Osteoblast (primary cell): ENCODE data around the gene C17orf100. TPM values are rescaled to one million over a fixed set of nuclear protein-coding genes. Genes with fewer than 3 reads are reported as not detected.

Source experiments
- DNase-seq: peaks from one replicate; pipeline ENCODE4 v3.0.0; 2011; ENCODE audit warnings: low spot score, mixed read lengths; ENCODE audit not compliant: insufficient read length; ENCODE audit errors: missing footprints
- H2AFZ ChIP-seq: 2 replicates; pipeline ENCODE4 v1.6.0; 2011; ENCODE audit warnings: mild to moderate bottlenecking, low read length
- H3K27ac ChIP-seq: 2 replicates; pipeline ENCODE4 v1.5.1; 2011; ENCODE audit warnings: mild to moderate bottlenecking, low read depth, low read length, moderate library complexity
- H3K27me3 ChIP-seq: 2 replicates; pipeline ENCODE4 v1.6.0; 2012; ENCODE audit warnings: mild to moderate bottlenecking, control low read depth, inconsistent platforms, low read length, moderate library complexity; ENCODE audit not compliant: insufficient read depth
- H3K36me3 ChIP-seq: 2 replicates; pipeline ENCODE4 v1.5.1; 2011; ENCODE audit warnings: mild to moderate bottlenecking, low read length, control low read depth, moderate library complexity; ENCODE audit not compliant: insufficient read depth
- H3K4me1 ChIP-seq: 2 replicates; pipeline ENCODE4 v1.5.1; 2011; ENCODE audit warnings: mild to moderate bottlenecking, low read length, control low read depth, moderate library complexity; ENCODE audit not compliant: insufficient read depth
- H3K4me2 ChIP-seq: 2 replicates; pipeline ENCODE4 v1.6.0; 2011; ENCODE audit warnings: mild to moderate bottlenecking, low read length; ENCODE audit not compliant: insufficient read depth
- H3K4me3 ChIP-seq: fragments of 200-600 bp; sonication (generic); 3 replicates; pipeline ENCODE4 v1.5.1; 2012; ENCODE audit warnings: mild to moderate bottlenecking, low read length, inconsistent platforms; ENCODE audit not compliant: insufficient read depth
- H3K79me2 ChIP-seq: 2 replicates; pipeline ENCODE4 v1.6.0; 2012; ENCODE audit warnings: mild to moderate bottlenecking, low read length, control low read depth, inconsistent platforms; ENCODE audit not compliant: insufficient read depth
- H3K9me3 ChIP-seq: 2 replicates; pipeline ENCODE4 v1.5.1; 2011; ENCODE audit warnings: low read depth, low read length, control low read depth
- H4K20me1 ChIP-seq: 2 replicates; pipeline ENCODE4 v1.6.0; 2012; ENCODE audit warnings: mild to moderate bottlenecking, low read length, control low read depth; ENCODE audit not compliant: insufficient read depth
- CTCF ChIP-seq: IDR thresholded peaks from 2 replicates; pipeline ENCODE4 v1.5.1; 2011; ENCODE audit warnings: mild to moderate bottlenecking, low read depth, low read length, moderate library complexity; ENCODE audit errors: extremely low read depth
- total RNA-seq: library from RNA; depleted of rRNA; stranded (reverse); fragments of >200 nt; gene quantifications from 2 replicates; pipeline ENCODE4 v1.2.3, GENCODE V29; 2012

C17orf100 gene
- 0.29 and 0.72 TPM in 2 replicates for total RNA-seq

GRCh38 chr17:6651354-6651918 is at the start of gene C17orf100, which contains the start of gene MED31:
Gene C17orf100, plus strand, starts transcription at chr17:6651762. Its CDS starts 152 bp downstream, at chr17:6651914.
Gene MED31, minus strand, starts transcription at chr17:6651605. Its CDS starts 77 bp downstream, at chr17:6651528.
- TF ChIP-seq CTCF = no peak
- peaks cover 7% of the 10 kb centered on the region for H3K36me3 ChIP-seq
- H3K27me3 ChIP-seq = peaks cover 24% of the 10 kb centered on the region
- peak within 1 kb of the TSS; percentile 81 for H3K4me3 ChIP-seq
- H3K27ac ChIP-seq = peak within 1 kb of the TSS; percentile 90
- no peaks in the 10 kb centered on the region for H3K9me3 ChIP-seq
- DNase-seq = peak; percentile 99
- peak within 1 kb of the TSS; percentile 93 for H2AFZ ChIP-seq
- H3K79me2 ChIP-seq = peaks cover 37% of the 10 kb centered on the region
- H4K20me1 ChIP-seq = peaks cover 16% of the 10 kb centered on the region
- H3K4me1 ChIP-seq = peaks cover 17% of the 10 kb centered on the region
- peak within 1 kb of the TSS; percentile 88 for H3K4me2 ChIP-seq

GRCh38 chr17:6602141-6602540 is 49.4 kb upstream of the C17orf100 start:
- H3K79me2 ChIP-seq = peaks cover 6% of the 10 kb centered on the region
- H4K20me1 ChIP-seq = peaks cover 11% of the 10 kb centered on the region
- no peaks in the 10 kb centered on the region for H3K4me1 ChIP-seq
- no peaks in the 10 kb centered on the region for H3K9me3 ChIP-seq
- H2AFZ ChIP-seq = no peak overlapping the region
- DNase-seq = no peak
- no peak overlapping the region for H3K27ac ChIP-seq
- H3K36me3 ChIP-seq = peaks cover 71% of the 10 kb centered on the region
- no peak overlapping the region for H3K4me2 ChIP-seq
- TF ChIP-seq CTCF = no peak
- no peak overlapping the region for H3K4me3 ChIP-seq
- no peaks in the 10 kb centered on the region for H3K27me3 ChIP-seq

GRCh38 chr17:6603744-6604325 is 47.7 kb upstream of the C17orf100 start:
- H2AFZ ChIP-seq = no peak overlapping the region

More at GRCh38 chr17:6603744-6604325, 47.7 kb upstream of the C17orf100 start:
- no peak for DNase-seq
- Histone ChIP-seq H4K20me1 (peaks cover 11% of the 10 kb centered on the region), H3K4me3 (no peak overlapping the region), H3K4me2 (no peak overlapping the region), H3K4me1 (no peaks in the 10 kb centered on the region), H3K27ac (no peak overlapping the region), H3K36me3 (peaks cover 82% of the 10 kb centered on the region), H3K27me3 (no peaks in the 10 kb centered on the region), H3K79me2 (peaks cover 6% of the 10 kb centered on the region), H3K9me3 (no peaks in the 10 kb centered on the region)
- no peak for TF ChIP-seq CTCF
